RWPE2 (cell line): Measurements from ENCODE around the gene CHMP3.

ENCODE experiments used
- ATAC-seq: fragments of 200-7000 bp; cut with Tn5 transposase; 3 replicates; pipeline ENCODE4 v1.9.1; 2021; ENCODE audit warnings: low read depth
- DNase-seq: peaks from one replicate; pipeline ENCODE4 v3.0.0-alpha.2; 2020; ENCODE audit warnings: low spot score
- H3K27ac ChIP-seq: fragments of 450-650 bp; 2 replicates; pipeline ENCODE4 v1.5.1; 2017; ENCODE audit warnings: mild to moderate bottlenecking; ENCODE audit not compliant: poor library complexity, severe bottlenecking
- H3K27me3 ChIP-seq: fragments of 250-450 bp; sonication (Bioruptor Pico); 2 replicates; pipeline ENCODE4 v1.5.1; 2021; ENCODE audit warnings: mild to moderate bottlenecking, moderate library complexity; ENCODE audit not compliant: insufficient read depth, poor library complexity, severe bottlenecking
- H3K36me3 ChIP-seq: fragments of 250-450 bp; sonication (Bioruptor Pico); 2 replicates; pipeline ENCODE4 v1.5.1; 2020; ENCODE audit warnings: low read depth, mild to moderate bottlenecking, moderate library complexity
- H3K4me1 ChIP-seq: fragments of 250-450 bp; sonication (Bioruptor Pico); 2 replicates; pipeline ENCODE4 v1.5.1; 2021; ENCODE audit warnings: mild to moderate bottlenecking, moderate library complexity; ENCODE audit not compliant: insufficient read depth, poor library complexity, severe bottlenecking
- H3K4me3 ChIP-seq: fragments of 250-450 bp; sonication (Bioruptor Pico); 2 replicates; pipeline ENCODE4 v1.5.1; 2021; ENCODE audit warnings: mild to moderate bottlenecking, moderate library complexity; ENCODE audit not compliant: severe bottlenecking
- H3K9me3 ChIP-seq: fragments of 250-450 bp; sonication (Bioruptor Pico); 2 replicates; pipeline ENCODE4 v1.5.1; 2021; ENCODE audit warnings: mild to moderate bottlenecking, moderate library complexity; ENCODE audit not compliant: severe bottlenecking
- TF ChIP-seq, protein P1 (sequence below): fragments of 450-650 bp; IDR thresholded peaks from one replicate; pipeline ENCODE4 v1.5.1; 2017; ENCODE audit warnings: mild to moderate bottlenecking, moderate library complexity; ENCODE audit not compliant: poor library complexity, severe bottlenecking

Gene CHMP3

DNA sequence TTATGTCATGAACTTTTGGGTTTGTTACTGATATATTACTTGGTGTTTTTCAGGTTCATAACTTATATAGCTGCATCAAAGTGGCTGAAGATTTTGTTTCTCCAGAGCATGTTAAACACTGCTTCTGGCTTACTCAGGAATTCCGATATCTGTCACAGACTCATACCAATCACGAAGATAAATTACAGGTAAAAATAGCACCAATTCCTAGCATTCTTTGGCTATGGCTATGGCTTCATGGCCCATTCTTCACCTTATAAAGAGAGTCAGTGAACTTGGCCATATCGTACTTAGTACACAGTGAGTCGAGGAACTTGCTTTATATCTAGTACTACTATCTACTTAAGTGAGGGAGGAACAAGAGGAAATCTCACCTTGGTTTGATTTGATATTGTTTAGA is 72.2 kb downstream of the CHMP3 start:
- H3K36me3 ChIP-seq = peaks cover 81% of the 10 kb centered on the region
- no peak overlapping the region for H3K4me3 ChIP-seq
- H3K27ac ChIP-seq = no peak overlapping the region
- TF ChIP-seq, protein P1, sequence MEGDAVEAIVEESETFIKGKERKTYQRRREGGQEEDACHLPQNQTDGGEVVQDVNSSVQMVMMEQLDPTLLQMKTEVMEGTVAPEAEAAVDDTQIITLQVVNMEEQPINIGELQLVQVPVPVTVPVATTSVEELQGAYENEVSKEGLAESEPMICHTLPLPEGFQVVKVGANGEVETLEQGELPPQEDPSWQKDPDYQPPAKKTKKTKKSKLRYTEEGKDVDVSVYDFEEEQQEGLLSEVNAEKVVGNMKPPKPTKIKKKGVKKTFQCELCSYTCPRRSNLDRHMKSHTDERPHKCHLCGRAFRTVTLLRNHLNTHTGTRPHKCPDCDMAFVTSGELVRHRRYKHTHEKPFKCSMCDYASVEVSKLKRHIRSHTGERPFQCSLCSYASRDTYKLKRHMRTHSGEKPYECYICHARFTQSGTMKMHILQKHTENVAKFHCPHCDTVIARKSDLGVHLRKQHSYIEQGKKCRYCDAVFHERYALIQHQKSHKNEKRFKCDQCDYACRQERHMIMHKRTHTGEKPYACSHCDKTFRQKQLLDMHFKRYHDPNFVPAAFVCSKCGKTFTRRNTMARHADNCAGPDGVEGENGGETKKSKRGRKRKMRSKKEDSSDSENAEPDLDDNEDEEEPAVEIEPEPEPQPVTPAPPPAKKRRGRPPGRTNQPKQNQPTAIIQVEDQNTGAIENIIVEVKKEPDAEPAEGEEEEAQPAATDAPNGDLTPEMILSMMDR = no peak
- H3K4me1 ChIP-seq = no peaks in the 10 kb centered on the region
- H3K9me3 ChIP-seq = no peaks in the 10 kb centered on the region
- no peak for DNase-seq
- ATAC-seq = no peak
- H3K27me3 ChIP-seq = no peaks in the 10 kb centered on the region

DNA sequence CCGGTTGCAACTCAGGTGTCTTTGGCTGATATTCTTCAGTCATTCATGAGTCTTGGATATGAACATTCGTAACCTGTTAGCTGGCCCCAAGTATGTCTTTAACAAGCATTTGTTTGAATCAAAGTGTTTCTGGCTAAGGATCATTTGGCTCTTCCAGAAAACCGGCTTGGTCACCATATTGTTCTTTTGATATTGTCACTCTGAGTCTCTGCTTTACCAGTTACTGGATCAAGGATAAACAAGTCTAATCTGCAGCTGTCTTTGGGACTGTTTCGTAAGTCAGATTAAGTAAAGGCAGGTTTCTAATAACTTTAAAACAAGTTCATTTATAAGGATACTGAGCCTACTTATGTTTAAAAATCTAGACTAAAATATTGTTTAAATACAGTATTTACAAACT is 73.0 kb downstream of the CHMP3 start:
- H3K36me3 ChIP-seq = peaks cover 81% of the 10 kb centered on the region
- H3K27me3 ChIP-seq = no peaks in the 10 kb centered on the region
- H3K4me1 ChIP-seq = no peaks in the 10 kb centered on the region
- H3K27ac ChIP-seq = no peak overlapping the region
- no peak overlapping the region for H3K4me3 ChIP-seq
- ATAC-seq (no peak), DNase-seq (no peak)
- no peaks in the 10 kb centered on the region for H3K9me3 ChIP-seq
- TF ChIP-seq, protein P1 = no peak

DNA sequence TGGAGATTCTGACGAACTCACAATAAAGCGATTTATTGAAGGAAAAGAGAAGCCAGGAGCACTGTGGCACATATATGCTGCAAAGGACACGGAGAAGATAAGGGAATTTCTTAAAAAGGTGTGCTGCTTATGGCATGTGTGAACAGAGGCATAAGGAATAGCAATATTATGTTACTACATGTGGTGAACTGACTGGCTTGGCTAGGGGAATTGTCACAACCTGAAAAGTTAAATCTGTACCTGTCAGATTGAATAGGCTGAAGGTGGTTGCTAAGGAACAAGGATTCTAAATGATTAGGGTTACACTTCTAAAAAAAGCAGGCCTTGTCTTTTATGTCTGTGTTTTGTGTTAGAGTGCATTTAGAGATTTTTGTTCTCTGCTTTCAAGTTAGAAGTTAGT is 73.7 kb downstream of the CHMP3 start:
- H3K4me3 ChIP-seq = no peak overlapping the region
- H3K27ac ChIP-seq = no peak overlapping the region
- TF ChIP-seq, protein P1 = no peak
- DNase-seq (no peak), ATAC-seq (no peak)
- H3K4me1 ChIP-seq = no peaks in the 10 kb centered on the region
- H3K27me3 ChIP-seq = no peaks in the 10 kb centered on the region
- H3K9me3 ChIP-seq = no peaks in the 10 kb centered on the region
- H3K36me3 ChIP-seq = peaks cover 88% of the 10 kb centered on the region

DNA sequence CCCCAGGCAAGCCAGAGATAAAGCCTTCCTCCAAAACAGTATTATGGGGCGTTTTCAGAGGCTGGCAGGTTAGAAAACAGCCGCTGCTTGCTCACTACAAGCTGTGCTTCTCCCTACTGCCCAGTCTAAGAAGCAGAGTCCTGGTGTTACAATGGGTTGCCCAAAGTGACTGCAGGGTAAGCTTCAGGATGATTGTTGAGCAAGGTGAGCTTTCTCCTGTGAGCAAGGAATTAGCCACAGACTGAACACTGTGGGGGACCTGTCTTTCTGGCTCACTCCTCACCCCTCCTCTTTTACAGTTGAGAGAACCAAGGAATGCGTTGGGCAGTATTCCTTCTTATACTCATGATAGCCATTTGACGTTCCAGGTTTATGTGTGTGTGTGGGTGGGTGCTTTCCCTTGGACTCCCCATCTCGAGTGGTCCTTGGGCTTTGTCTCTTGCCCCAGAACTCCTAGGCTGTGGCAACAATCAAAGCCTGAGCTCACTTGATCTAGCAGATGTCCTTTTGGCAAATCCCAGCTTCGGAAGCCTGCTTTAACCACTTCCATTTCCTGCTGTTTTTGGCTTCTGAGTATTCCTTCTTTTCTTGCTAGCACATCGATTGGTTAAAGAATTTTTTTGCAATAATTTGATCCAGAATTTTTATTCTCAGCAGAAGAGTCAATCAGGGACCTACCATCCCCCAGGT is 74.5 kb downstream of the CHMP3 start:
- Histone ChIP-seq H3K4me3 (no peak overlapping the region), H3K36me3 (peaks cover 96% of the 10 kb centered on the region), H3K9me3 (no peaks in the 10 kb centered on the region), H3K27me3 (no peaks in the 10 kb centered on the region), H3K4me1 (no peaks in the 10 kb centered on the region), H3K27ac (no peak overlapping the region)
- TF ChIP-seq, protein P1 = no peak
- ATAC-seq = no peak
- no peak for DNase-seq

DNA sequence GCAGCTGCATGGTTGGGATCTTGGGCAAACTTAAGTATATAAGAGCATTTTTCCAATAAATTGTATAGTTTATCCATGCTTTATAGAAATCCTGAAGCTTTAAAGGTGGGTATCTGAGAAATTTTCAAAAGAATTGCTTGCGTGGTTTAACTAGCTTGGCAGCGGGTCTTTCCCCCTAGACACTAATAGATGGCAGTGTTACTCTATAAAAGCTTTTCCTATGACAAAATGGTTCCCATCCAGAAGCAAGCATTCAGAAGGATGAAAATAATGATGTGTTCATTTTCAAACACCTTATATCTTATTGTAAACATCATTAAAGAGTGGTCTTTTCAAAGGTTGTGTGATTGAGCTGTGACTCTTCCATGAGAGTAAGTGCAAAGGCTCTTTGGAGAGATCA is 76.2 kb downstream of the CHMP3 start:
- peaks cover 98% of the 10 kb centered on the region for H3K36me3 ChIP-seq
- no peak overlapping the region for H3K27ac ChIP-seq
- H3K4me3 ChIP-seq = no peak overlapping the region
- H3K4me1 ChIP-seq = no peaks in the 10 kb centered on the region
- no peaks in the 10 kb centered on the region for H3K27me3 ChIP-seq
- H3K9me3 ChIP-seq = no peaks in the 10 kb centered on the region
- DNase-seq = no peak
- TF ChIP-seq, protein P1 = no peak
- no peak for ATAC-seq
